Islet precursor cell (in vitro differentiated cells): ENCODE results near the gene CUL4A.
"Not testable (repeated sequence)": the region's sequence is repeated elsewhere in the genome, so short reads cannot be mapped to it uniquely, and the experiment has no call there.

Source experiments
- DNase-seq: peaks from one replicate; pipeline ENCODE4 v3.0.0-alpha.2; 2018

CUL4A gene

DNA sequence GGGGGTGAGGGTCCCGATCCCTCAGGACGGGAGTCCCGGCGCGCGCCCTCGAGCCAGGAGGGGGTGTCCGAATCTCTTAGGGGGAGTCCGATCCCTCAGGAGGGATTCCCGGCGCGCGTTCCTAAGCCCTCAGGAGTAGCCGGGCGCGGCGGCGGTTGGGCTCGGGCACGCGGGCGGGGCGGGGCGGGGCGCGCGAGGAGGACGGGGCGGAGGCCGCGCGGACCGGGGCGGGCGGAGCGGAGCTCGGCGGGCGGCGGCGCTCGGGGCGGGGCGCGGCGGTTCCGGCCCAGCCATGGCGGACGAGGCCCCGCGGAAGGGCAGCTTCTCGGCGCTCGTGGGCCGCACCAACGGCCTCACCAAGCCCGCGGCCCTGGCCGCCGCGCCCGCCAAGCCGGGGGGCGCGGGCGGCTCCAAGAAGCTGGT, at the start of gene CUL4A:
Gene CUL4A (plus strand): TSS at position 278 of the 423 bp plus-strand sequence. CDS start 15 bp downstream, at position 293.
- peak; percentile 88 for DNase-seq

DNA sequence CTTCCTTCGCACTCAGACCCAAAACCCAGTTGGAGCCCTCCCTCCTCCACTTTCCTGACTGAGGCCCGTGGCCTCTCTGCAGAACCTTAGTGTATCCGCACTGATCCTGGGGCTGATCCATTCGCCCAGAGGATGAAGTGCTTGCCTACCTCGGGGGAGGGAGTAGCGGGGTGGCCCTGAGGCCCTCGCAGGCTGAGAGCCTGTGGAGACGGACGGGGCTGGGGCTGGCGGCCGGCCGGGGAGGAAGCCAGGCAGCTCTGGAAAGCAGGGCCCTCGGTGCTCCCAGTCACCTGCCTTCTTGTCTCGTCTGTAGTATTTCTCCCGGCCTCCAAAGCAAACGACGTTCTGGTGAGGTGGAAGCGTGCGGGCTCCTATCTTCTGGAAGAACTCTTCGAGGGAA, 49.7 kb upstream of the CUL4A start:
- DNase-seq = peak; percentile 54

DNA sequence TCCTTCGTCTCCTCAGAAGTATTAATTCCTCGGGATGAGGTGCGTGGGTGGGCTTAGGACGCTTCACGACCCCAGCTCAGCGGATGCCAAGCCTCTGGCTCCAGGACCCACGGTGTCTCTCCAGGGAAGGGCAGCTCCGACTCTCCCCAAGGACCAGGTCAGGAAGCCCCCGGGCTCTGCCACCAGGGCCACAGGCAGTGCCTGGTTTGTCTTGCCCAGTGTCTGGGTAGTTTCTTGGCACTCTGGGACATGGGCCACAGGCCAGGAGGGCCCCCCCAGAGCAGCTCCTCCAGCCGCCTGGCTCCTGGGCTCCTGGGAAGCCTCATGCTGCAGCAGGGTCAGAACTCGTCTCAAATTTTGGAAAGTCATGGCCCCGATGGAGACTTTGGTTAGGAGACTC, 48.4 kb upstream of the CUL4A start:
- DNase-seq = peak; percentile 45

DNA sequence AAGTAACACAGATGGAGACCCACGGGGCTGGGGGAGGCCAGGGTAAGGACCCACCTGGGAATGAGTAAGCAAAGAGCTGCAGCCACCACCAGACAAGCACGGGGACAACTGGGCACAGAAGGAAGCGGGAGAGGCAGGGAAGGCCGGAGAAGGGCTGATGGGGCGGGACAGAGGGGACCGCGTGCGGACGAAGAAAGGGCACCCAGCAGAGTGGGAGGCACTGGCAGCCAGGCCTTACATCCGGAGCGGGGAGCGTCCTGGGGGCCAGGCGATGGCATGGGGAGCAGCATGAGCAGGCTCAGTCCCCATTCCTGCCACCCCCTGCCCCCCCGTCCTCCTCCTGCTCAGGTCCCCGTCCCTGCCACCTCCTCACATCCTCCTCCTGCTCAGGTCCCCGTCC, 48.0 kb upstream of the CUL4A start:
- no peak for DNase-seq

DNA sequence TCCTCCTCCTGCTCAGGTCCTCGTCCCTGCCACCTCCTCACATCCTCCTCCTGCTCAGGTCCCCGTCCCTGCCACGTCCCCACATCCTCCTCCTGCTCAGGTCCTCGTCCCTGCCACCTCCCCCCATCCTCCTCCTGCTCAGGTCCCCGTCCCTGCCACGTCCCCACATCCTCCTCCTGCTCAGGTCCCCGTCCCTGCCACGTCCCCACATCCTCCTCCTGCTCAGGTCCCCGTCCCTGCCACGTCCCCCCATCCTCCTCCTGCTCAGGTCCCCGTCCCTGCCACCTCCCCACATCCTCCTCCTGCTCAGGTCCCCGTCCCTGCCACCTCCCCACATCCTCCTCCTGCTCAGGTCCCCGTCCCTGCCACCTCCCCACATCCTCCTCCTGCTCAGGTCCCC, 47.4 kb upstream of the CUL4A start:
- not testable (repeated sequence) for DNase-seq

DNA sequence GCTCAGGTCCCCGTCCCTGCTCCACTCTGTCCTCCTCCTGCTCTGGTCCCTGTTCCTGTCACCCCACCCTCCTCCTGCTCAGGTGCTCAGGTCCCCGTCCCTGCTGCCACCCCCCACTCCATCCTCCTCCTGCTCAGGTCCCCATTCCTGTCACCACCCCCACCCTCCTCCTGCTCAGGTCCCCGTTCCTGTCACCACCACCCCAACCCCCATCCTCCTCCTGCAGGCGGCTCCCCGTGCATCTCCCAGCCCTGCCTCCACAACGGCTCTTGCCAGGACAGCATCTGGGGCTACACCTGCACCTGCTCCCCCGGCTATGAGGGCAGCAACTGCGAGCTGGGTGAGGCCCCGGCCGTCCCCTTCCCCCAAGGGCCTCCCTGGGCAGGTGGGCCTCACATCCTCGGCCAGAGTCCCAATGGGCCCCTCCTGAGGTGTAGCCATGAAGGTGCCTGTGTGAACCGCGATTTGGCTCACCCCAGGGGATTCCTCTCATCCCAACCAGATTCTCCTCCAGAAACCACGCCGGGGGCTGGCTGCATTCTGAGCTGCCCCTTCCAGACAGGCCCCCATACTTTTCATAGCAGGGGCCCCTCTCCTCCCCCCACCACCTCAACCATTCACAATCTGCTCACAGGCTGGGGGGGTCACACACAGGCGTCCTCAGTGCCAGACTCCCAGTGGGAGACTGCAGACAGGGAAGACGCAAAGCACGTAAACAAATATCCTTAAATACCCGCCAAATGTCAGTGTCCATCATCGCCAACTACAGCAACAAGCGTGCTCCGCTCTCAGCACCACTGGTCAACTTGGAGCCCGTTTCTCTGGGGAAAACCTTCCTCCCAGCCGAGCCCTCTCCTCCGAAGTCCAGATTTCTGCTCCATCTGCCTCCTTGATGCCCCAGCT, 46.4 kb upstream of the CUL4A start:
- DNase-seq = no peak

DNA sequence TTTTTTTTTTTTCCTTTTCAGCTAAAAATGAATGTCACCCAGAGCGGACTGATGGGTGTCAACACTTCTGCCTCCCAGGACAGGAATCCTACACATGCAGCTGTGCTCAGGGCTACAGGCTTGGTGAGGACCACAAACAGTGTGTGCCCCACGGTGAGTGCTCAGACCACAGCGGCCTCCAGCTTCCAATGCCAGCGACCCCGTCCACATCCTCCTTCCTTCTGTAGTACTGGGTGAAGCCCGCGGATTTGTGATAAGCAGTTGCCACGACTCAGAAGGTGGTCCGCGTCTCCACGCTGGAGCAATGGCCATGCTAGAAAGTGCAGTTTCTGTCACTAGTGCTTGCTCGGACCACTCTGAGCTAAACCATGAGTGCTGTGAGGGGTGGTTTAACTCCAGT, 44.9 kb upstream of the CUL4A start:
- DNase-seq = no peak

DNA sequence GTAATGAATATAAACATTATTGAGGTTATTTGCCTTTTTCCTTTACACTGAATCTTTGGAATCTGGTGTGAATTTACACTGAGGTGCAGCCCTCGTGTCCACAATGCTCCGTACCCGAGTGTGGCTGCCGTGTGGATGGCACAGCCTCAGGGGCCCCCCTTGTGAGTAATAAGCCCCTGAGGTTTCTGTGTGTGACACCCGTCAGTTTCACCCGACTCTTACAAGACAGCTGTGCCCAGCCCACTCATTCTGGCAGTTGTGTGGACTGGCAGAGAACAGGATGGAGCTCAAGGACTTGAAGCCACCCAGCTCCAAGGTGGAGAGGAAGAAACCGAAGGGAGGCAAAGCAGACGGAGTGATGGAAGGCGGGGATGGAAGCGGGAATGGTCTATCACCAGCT, 43.1 kb upstream of the CUL4A start:
- DNase-seq = no peak

DNA sequence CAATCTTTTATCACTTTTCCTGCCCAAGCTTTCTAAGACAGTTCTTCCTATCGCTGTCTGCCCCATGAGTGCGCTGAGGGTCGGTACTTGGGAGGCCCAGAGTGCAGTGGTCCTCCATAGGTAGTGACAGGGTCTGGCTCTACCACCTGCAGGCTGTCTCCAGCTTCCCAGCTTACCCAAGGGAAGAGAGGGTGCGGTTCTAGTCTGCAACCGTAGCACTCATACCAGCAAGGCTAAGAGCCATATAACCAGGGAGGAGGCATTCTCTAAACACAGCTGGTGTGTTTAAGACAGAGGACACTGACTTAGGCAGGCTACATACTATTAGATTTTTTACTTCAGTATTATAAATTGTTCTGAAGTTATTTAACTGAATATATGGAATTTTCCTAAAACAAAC, 42.7 kb upstream of the CUL4A start:
- no peak for DNase-seq

DNA sequence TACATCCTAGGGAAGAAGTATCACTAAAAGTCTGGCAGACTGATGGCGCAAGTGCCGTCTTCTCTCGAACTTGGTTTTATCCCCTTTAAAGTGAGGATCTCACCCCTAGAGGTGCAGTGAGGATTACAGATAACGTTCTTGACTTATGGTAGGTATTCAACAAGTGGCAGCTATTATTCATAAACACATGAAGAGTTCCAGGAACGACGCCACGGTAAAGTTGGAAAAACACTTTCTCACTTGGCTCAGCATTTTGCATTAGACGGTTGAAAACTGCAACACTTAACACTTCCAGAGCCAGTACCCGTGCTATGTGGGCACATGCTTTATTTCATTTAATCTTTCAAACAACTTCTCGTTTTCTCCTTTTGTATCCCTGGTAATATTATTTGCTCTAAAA, 42.3 kb upstream of the CUL4A start:
- DNase-seq = no peak

DNA sequence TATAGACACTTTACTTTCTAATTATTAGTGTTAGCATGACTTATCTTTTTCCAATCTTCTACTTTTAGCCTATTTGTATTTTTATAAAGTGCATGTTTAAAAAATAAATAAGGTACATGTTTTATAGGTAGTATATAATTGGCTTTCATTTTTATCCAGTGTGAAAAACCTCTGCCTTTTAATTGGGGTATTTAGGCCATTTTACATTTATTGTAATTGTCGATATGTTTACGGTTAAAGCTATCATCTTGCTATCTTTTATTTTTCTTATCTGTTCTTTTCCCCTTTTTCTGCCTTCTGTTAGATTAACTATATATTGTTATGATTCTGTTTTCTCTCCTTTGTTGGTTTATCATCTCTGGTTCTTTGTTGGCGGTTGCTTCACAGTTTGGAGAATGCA, 41.8 kb upstream of the CUL4A start:
- no peak for DNase-seq

DNA sequence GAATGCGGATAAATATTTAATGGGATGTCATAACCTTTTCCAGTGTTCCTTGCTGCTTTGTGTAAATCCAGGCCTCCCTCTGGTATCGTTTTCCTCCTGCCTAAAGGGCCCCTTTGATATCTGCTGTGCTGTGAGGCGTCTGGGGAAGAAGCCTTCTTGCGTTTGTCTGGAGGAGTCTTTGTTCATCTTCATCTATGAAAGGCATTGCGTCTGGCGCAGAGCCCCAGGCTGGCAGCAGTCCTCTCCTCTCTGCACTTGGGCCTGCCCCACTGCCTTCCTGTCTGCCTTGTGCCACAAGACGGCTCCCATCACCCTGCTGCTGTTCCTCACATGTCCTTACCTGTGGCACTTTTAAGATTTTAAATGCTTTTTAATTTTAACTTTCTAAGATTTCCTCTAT, 41.2 kb upstream of the CUL4A start:
- no peak for DNase-seq

DNA sequence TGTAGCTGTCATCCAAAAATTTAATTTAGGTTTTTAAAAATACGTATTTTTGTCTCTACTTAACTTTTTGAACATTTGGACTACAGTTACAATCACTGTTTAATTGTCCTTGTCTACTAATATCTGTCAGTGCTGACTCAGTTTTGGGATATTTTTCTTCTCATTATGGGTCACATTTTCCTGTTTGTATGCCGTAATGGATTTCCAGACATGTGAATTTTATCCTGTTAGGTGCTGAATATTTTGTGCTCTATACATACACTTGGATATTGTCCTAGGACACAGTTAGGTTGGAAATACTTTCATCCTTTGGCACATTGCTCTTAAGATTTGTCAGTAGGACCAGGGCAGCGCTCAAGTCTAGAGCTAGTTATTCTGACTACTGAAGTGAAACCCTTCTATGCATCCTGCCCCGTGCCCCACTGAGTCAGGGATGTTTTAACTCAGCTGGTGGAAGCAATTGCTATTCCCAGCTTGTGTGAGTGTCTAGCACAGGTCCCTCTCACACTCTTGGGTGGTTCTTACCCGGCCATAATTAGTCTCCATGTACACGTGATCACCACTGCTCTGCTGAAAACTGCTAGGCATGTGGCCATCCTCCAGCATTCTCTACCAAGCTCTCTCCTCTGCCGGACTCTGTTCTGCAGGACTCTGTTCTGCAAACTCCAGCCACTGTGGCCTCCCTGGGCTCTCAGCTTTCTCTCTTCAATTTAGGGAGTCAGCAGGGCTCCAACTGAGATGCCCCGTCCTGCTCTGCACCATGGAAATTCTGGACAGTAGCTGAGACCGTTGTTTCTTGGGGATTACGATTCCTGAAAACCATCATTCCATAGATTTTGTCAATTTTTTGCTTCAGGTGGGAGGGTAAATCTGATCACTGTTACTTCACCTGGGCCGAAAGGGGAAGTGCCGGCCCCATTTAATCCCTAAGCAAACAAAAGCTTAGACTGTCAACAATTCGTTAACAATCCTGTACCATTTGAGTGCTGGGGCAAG, 39.8 kb upstream of the CUL4A start:
- peak; percentile 19 for DNase-seq

DNA sequence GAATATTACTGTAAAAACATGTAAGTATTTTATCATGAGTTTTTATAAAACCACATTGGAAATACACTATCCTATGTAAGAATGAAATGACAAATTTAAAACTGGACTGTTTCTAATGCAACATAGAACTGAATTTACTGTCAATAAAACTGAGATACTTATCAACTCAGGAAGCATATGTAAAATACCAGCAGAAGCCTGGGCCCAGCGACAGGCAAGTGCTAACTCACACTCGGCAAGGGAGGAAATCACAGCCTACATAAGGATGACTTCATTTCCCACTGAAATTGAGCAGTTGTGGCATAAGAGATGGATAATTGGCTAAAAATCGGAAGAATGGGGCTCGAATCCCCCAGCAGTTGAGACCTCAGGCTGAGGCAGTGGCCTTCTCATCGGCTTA, 38.9 kb upstream of the CUL4A start:
- DNase-seq = peak; percentile 12

DNA sequence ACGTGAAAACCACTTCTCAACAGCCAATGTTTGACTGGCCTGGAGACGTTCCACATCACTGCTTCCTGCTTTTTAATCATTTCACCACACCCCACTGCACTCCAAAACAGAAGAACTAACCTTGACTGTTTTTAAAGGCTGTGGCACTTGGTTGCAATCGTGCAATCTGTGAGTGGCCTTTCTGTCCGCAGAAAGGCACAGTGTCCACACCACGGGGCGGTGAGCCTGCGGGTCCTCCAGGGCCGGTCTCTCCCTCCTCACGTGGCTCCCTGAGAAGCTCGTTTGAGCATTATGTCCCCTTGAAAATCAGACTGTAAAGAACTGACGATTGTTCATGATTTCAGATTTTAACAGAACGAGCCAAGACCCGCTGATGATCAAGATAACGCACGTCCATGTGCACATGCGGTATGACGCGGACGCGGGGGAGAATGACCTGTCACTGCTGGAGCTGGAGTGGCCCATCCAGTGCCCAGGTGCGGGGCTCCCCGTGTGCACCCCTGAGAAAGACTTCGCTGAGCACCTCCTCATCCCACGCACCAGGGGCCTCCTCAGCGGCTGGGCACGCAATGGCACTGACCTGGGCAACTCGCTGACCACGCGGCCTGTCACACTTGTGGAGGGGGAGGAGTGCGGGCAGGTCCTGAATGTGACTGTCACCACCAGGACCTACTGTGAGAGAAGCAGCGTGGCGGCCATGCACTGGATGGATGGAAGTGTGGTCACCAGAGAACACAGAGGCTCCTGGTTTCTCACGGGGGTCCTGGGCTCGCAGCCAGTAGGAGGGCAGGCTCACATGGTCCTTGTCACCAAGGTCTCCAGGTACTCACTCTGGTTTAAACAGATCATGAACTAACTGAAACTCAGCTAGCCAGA, 37.9 kb upstream of the CUL4A start:
- peak; percentile 38 for DNase-seq

DNA sequence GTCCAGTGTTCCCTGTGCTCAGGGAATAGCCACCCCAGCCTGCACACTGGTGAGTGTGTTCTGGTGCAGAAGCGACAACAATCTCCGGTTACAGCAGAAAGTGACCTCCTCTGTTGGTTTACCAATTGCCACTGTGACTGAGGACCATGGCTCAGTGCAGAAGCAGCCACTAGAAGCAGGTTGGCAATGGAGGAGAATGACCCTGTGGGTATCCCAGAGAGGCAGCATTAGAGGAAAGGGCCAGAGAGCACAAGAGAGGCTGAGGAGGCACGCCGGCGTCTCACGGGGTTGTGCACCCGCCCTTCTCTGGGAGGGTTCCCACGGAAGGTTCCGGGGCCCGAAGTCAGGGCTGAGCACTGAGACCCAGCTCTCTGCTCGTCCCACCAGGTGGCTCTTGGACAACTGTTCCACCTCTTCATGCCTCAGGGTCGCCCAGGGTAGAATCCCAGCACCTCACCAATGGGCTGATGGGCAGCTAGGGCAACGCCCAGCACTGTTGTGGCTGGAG, 36.9 kb upstream of the CUL4A start:
- peak; percentile 8 for DNase-seq

DNA sequence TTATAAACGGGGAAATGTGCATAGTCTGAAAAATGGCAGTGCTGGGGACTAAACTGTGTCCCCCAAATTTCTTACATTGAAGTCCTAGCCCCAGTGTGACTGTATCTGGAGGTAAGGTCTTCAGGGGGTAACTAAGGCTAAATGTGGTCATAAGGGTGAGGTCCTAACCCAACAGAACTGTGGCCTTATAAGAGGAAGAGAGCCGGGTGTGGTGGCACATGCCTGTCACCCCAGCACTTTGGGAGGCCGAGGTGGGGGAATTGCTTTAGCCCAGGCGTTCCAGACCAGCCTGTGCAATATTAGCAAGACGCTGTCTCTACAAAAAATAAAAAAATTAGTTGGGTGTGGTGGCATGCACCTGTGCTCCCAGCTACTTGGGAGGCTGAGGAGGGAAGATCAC, 33.1 kb upstream of the CUL4A start:
- peak; percentile 40 for DNase-seq

DNA sequence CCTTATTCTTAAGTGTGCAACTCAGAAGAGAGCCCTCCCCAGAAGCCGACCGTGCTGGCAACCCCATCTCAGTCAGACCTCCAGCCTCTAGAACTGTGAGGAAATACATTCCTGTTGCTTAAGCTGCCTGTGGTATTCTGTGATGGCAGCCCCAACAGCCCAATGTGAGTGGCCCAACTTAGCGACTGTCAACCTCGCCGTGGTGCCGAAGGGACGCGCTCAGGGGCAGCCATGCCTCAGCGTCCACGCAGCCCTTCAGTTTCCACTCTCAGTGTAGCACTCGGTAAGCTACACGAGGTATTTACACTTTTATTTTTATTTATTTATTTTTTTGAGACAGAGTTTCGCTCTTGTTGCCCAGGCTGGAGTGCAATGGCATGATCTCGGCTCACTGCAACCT, 32.6 kb upstream of the CUL4A start:
- peak; percentile 24 for DNase-seq

DNA sequence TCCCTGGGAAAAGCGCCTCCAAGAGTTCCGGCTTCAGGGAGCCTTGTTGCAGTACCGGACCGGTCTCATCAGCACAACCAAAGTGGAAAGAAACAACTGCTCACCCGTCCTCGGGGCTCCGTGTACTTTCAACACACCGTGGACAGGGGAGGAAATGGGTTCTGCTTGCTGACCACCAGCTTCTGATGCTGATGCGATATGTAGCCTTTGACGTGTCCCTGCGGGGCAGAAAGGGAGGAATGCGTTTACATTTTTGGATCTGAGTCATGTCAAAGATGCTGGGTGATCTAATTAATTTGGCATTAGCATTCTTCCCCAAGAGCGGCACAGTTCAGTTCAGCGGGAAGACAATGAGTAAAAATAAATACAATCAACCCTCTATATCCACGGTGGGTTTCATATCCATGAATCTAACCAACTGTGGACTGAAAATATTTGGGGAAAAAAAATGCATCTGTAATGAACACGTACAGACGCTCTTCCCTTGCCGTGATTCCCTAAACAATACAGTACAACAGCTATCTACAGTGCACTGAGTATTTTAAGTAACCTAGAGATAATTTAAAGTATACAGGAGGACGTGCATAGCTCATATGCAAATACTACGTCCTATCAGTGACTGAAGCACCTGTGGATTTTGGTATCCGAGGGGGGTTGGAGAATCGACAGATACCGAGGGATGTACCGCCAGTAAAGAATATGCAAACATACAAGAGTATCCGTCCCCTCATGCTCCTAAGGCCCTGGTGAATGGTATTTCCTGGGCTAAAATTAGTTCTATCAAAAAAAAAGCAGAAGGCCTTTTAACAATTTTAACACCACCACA, 31.1 kb upstream of the CUL4A start:
- peak; percentile 75 for DNase-seq

DNA sequence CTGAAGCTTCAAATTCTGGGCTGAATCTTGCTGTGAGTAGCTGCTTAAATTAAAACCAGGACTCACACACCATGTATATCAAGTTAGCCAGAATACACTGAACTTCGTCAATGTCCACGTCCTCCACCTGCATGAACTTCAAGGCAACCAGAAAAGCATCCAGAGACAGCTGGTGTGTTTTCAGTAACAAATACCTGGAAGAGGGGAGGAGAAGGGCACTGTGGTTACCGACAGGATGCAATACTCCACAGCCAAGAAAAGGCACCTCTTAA, 30.6 kb upstream of the CUL4A start:
- DNase-seq = peak; percentile 28

DNA sequence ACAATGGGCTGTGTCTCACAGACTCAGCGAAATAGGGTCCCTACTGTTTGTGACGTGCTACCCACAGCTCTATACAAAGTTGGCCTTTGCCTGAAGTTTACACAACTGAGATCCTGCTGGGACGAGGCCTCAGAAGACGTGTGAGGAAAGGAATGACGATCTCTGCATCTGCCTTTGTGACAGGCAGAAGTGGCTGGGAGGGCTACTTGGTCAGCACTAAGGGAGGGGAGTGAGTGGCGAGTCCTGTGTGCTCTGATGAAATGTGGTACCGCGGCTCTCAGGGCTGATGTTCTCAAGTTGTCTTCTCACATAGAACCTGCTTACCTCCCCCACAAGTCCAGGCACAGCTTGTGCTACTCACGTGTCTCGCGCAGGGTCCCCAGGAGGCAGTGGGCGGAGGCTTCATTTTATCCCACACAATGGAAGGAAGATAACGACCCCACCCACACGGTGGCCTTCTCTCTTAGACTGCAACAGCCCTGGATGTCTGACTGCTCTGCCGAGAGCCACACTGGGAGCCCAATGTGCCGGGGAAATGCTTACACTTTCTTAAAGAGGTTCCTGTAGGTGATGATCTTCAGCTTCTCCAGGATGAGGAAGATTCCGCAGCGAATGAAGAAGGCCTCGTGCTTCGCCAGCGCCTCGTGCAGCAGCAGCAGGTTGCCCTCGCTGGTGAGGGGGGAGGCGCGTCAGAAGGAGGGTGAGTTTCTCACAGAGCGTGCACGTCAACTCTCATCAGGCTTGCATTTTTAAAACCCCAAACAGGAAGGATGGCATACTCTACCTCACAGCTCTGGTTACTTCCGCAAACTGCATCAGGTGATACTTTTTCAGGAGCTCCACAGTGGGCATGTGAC, 29.8 kb upstream of the CUL4A start:
- peak; percentile 47 for DNase-seq
